IMR-90 (cell line): ENCODE measurements around the gene PDZD2. TPM values are rescaled to one million over a fixed set of nuclear protein-coding genes. Genes with fewer than 3 reads are reported as not detected.

Experiments used
- ATAC-seq: fragments of 200-7000 bp; cut with Tn5 transposase; 2 replicates; pipeline ENCODE4 v1.9.1; 2020; ENCODE audit warnings: low read depth, mild to moderate bottlenecking, moderate library complexity
- BruUV-seq: library from RNA; stranded (reverse); fragments of 400-500 nt; replicated peaks from 2 replicates; lab custom pipeline; 2021; lab: Mats Ljungman, UMichigan
- CTCF ChIA-PET: fragments of 300-600 bp; formaldehyde crosslinking; extraction: SDS; loops from one replicate; lab custom pipeline; 2021; ENCODE audit warnings: antibody characterized with exemption; lab: Yijun Ruan, JAX
- POLR2A ChIA-PET: fragments of 300-600 bp; sonication (Branson Sonifier 250); formaldehyde crosslinking; loops from one replicate; lab custom pipeline; 2022; ENCODE audit warnings: antibody characterized with exemption; ENCODE audit not compliant: unreplicated experiment; lab: Charles Lee
- DNase-seq: peaks from one replicate; pipeline ENCODE4 v3.0.0; 2013
- H2AFZ ChIP-seq: replicated peaks from 2 replicates; pipeline ENCODE3; 2013; ENCODE audit warnings: low read length, mild to moderate bottlenecking; ENCODE audit not compliant: poor library complexity
- H2AK5ac ChIP-seq: 2 replicates; pipeline ENCODE4 v1.6.1; 2013; ENCODE audit warnings: low read depth, low read length, inconsistent platforms
- H2AK9ac ChIP-seq: replicated peaks from 2 replicates; pipeline ENCODE3; 2013; ENCODE audit warnings: mild to moderate bottlenecking, low read depth, low read length, moderate library complexity; ENCODE audit not compliant: poor library complexity
- H2BK120ac ChIP-seq: 2 replicates; pipeline ENCODE4 v1.6.1; 2013; ENCODE audit warnings: low read depth, low read length, inconsistent platforms
- H2BK15ac ChIP-seq: 3 replicates; pipeline ENCODE4 v1.6.1; 2013; ENCODE audit warnings: low read depth, low read length, inconsistent platforms
- H2BK20ac ChIP-seq: 2 replicates; pipeline ENCODE4 v1.6.1; 2013; ENCODE audit warnings: low read depth, mild to moderate bottlenecking, inconsistent platforms, low read length, moderate library complexity
- H2BK5ac ChIP-seq: 2 replicates; pipeline ENCODE4 v1.6.1; 2013; ENCODE audit warnings: mild to moderate bottlenecking, low read depth, low read length, inconsistent platforms; ENCODE audit not compliant: poor library complexity, severe bottlenecking
- H3K14ac ChIP-seq: replicated peaks from 2 replicates; pipeline ENCODE4 v1.6.1; 2013; ENCODE audit warnings: low read depth, low read length, inconsistent platforms
- H3K18ac ChIP-seq: 2 replicates; pipeline ENCODE4 v1.6.1; 2013; ENCODE audit warnings: low read depth, low read length, control low read depth
- H3K23ac ChIP-seq: 2 replicates; pipeline ENCODE4 v1.6.1; 2013; ENCODE audit warnings: low read depth, low read length, inconsistent platforms
- H3K27ac ChIP-seq: 2 replicates; pipeline ENCODE4 v1.5.1; 2013; ENCODE audit warnings: mild to moderate bottlenecking, control low read depth, low read length; ENCODE audit not compliant: insufficient read depth
- H3K27me3 ChIP-seq: 2 replicates; pipeline ENCODE4 v1.6.1; 2013; ENCODE audit warnings: low read length; ENCODE audit not compliant: control insufficient read depth, insufficient read depth
- H3K36me3 ChIP-seq: 2 replicates; pipeline ENCODE4 v1.6.1; 2013; ENCODE audit warnings: low read length, mixed read lengths; ENCODE audit not compliant: control insufficient read depth, insufficient read depth
- H3K4ac ChIP-seq: 2 replicates; pipeline ENCODE4 v1.6.1; 2013; ENCODE audit warnings: low read depth, low read length, inconsistent platforms
- H3K4me1 ChIP-seq: 2 replicates; pipeline ENCODE4 v1.6.1; 2013; ENCODE audit warnings: low read length, mixed read lengths; ENCODE audit not compliant: control insufficient read depth, insufficient read depth
- H3K4me2 ChIP-seq: 2 replicates; pipeline ENCODE4 v1.6.1; 2013; ENCODE audit warnings: low read depth, mild to moderate bottlenecking, control low read depth, low read length, moderate library complexity
- H3K4me3 ChIP-seq: 2 replicates; pipeline ENCODE4 v1.5.1; 2013; ENCODE audit warnings: low read depth, mild to moderate bottlenecking, control low read depth, low read length, moderate library complexity; ENCODE audit not compliant: insufficient read depth
- H3K56ac ChIP-seq: 2 replicates; pipeline ENCODE4 v1.6.1; 2013; ENCODE audit warnings: low read length, inconsistent platforms; ENCODE audit not compliant: insufficient read depth; ENCODE audit errors: extremely low read depth
- H3K79me1 ChIP-seq, 2 experiments: 2 replicates each; pipeline ENCODE4 v1.6.1; 2013; ENCODE audit warnings: low read length in 2 of 2, inconsistent platforms in 1 of 2, low read depth in 1 of 2
- H3K9ac ChIP-seq: 2 replicates; pipeline ENCODE4 v1.6.1; 2013; ENCODE audit warnings: low read depth, low read length, control low read depth
- H3K9me1 ChIP-seq: 2 replicates; pipeline ENCODE4 v1.6.1; 2013; ENCODE audit warnings: low read length, inconsistent platforms; ENCODE audit not compliant: insufficient read depth
- H3K9me3 ChIP-seq: 2 replicates; pipeline ENCODE4 v1.6.1; 2013; ENCODE audit warnings: low read length; ENCODE audit not compliant: control insufficient read depth, insufficient read depth
- H4K20me1 ChIP-seq: 2 replicates; pipeline ENCODE4 v1.6.1; 2013; ENCODE audit warnings: low read length, inconsistent platforms; ENCODE audit not compliant: insufficient read depth
- H4K5ac ChIP-seq: 2 replicates; pipeline ENCODE4 v1.6.1; 2013; ENCODE audit warnings: mild to moderate bottlenecking, low read depth, low read length, control low read depth
- H4K8ac ChIP-seq, 2 experiments: 2 replicates each; pipeline ENCODE4 v1.6.1; 2013; ENCODE audit warnings: low read depth in 2 of 2, low read length in 2 of 2, control low read depth in 1 of 2, inconsistent platforms in 1 of 2
- H4K91ac ChIP-seq: 2 replicates; pipeline ENCODE4 v1.6.1; 2013; ENCODE audit warnings: low read depth, low read length, inconsistent platforms; ENCODE audit not compliant: insufficient read depth
- BHLHE40 ChIP-seq: fragments of 150-350 bp; IDR thresholded peaks from 2 replicates; pipeline ENCODE4 v1.6.1; 2016; ENCODE audit warnings: mild to moderate bottlenecking, low read depth, low read length
- RFX5 ChIP-seq: IDR thresholded peaks from 2 replicates; pipeline ENCODE4 v1.8.0; 2012; ENCODE audit warnings: low read depth, mild to moderate bottlenecking, low read length, moderate library complexity
- WGBS, 2 experiments: methylation state at CpG; one replicate each; pipeline versions ENCODE4 v1.1.5 to v1.1.7; 2013; ENCODE audit warnings: missing lambda C conversion rate in 2 of 2; ENCODE audit not compliant: insufficient read length in 1 of 2; ENCODE audit errors: extremely low coverage in 2 of 2; 5-methylcytosine and 5-hydroxymethylcytosine counted together
- dilution Hi-C: fragments of 300-500 bp; cut with HindIII; formaldehyde crosslinking; loops from one replicate; pipeline ENCODE4 v1.14.3; 2018; ENCODE audit warnings: low sequenced_read_pairs; ENCODE audit not compliant: unreplicated experiment
- in situ Hi-C: fragments of 300-500 bp; cut with MboI; formaldehyde crosslinking; loops from 3 replicates; pipeline ENCODE4 v1.14.3; 2019; ENCODE audit warnings: low sequenced_read_pairs, inconsistent platforms, mixed read lengths
- intact Hi-C: fragments of 100-400 bp; cut with micrococcal nuclease; formaldehyde crosslinking; loops from 2 replicates; pipeline ENCODE4 v1.10.0; 2022
- polyA plus RNA-seq, 3 experiments: library from polyadenylated mRNA; depleted of rRNA; stranded (reverse); fragments of >200 nt; gene quantifications; 2 replicates each; pipeline ENCODE4 v1.2.3, GENCODE V29; 2012; ENCODE audit warnings: low replicate concordance in 1 of 3
- total RNA-seq: library from RNA; depleted of rRNA; stranded (reverse); fragments of >200 nt; gene quantifications from 2 replicates; pipeline ENCODE4 v1.2.3, GENCODE V29; 2012

The PDZD2 gene
- total and polyA plus RNA-seq, 2 of the 4 experiments (the other 2 are of a cell fraction), result under 0.01 to 0.02 TPM

GRCh38 chr5:31757806-31758205 lies 118.9 kb downstream of the PDZD2 start:
- no peak overlapping the region for H2AK5ac ChIP-seq
- no peak overlapping the region for H3K4ac ChIP-seq
- H4K8ac ChIP-seq, result no peak overlapping the region
- 54% methylated on average over 5 of the region's 8 CpGs; no CpG with 5 or more reads in 1 of the 2 experiments for WGBS, 2 experiments
- H3K4me1 ChIP-seq, result no peaks in the 10 kb centered on the region
- no peak overlapping the region for H2BK5ac ChIP-seq
- no peaks in the 10 kb centered on the region for H3K9me3 ChIP-seq
- H4K20me1 ChIP-seq, result no peaks in the 10 kb centered on the region
- no TSS peak for BruUV-seq
- intact Hi-C loops (no loop called here), dilution Hi-C loops (no loop called here), in situ Hi-C loops (no loop called here)
- no peak overlapping the region for H4K91ac ChIP-seq
- H3K56ac ChIP-seq, result no peak overlapping the region
- H4K5ac ChIP-seq, result no peak overlapping the region
- ATAC-seq, result no peak
- POLR2A ChIA-PET, result no interaction called here
- H3K79me1 ChIP-seq, result no peaks in the 10 kb centered on the region
- no peak for TF ChIP-seq BHLHE40
- no peak for TF ChIP-seq RFX5
- no peak overlapping the region for H2BK15ac ChIP-seq
- no peaks in the 10 kb centered on the region for H3K9me1 ChIP-seq
- peaks cover 16% of the 10 kb centered on the region for H3K27me3 ChIP-seq
- no peak overlapping the region for H3K18ac ChIP-seq
- no peak overlapping the region for H3K14ac ChIP-seq
- CTCF ChIA-PET, result no interaction called here
- no peak overlapping the region for H3K9ac ChIP-seq
- H3K23ac ChIP-seq, result no peak overlapping the region
- no peak overlapping the region for H3K4me2 ChIP-seq
- H3K36me3 ChIP-seq, result no peaks in the 10 kb centered on the region
- H2AFZ ChIP-seq, result no peak overlapping the region
- no peak overlapping the region for H3K4me3 ChIP-seq
- H2BK20ac ChIP-seq, result no peak overlapping the region
- H2AK9ac ChIP-seq, result no peak overlapping the region
- no peak overlapping the region for H3K27ac ChIP-seq
- no peak for DNase-seq
- H2BK120ac ChIP-seq, result no peak overlapping the region
